ENCODE measurements around the gene TPO. TPM values are rescaled to one million over a fixed set of nuclear protein-coding genes. Genes with fewer than 3 reads are reported as not detected.
"Not testable (repeated sequence)": the region's sequence is repeated elsewhere in the genome, so short reads cannot be mapped to it uniquely, and the experiment has no call there.

The TPO gene
- total RNA-seq, 2 donors from 2014 or later, result 6.0 to 6.5 TPM

- intact Hi-C loops (cut with DNase I), result no loop called here
- DNase-seq (ENCODE audit: low spot score), result no peak
These were observed 11.2 kb upstream of the TPO start for GRCh38 chr2:1402064-1402463.

DNA sequence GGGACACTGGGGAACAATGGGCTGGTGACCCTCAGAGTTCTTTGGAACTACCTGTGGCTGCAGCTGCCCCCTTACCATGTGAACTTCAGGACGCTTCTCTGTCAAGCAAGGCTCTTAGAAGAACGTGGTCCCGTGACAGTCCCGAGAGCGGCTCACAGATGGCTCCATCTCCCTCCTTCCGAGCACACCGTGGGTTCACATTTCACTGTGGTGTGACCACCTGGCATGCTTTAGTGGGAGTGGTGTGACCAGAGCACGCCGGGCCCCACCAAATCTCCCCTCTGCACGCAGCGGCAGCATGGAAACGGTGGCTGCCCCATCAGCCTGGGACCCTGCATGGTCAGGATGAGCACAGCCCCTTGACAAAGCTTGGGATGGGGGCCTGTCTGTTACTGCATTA lies 9.7 kb upstream of the TPO start:
- no peak for DNase-seq (ENCODE audit: low spot score)
- intact Hi-C loops (cut with DNase I), result no loop called here

DNA sequence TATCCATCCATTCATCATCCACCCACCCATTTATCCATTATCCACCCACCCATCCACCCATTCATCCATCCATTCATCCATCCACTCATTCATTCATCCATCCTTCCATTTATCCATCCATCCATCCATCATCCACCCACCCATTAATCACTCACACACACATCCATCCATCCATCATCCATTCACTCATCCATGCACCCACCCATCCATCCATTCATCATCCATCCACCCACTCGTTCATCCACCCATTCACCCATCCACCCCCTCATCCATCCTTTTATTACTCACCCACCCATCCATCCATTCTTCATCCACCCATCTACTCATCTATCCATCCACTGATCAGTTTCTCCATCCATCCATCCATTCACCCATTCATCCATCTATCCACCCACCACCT lies 8.1 kb upstream of the TPO start:
- no peak for DNase-seq (ENCODE audit: low spot score)
- intact Hi-C loops (cut with DNase I), result no loop called here

GRCh38 chr2:1405967-1406366 lies 7.3 kb upstream of the TPO start:
- intact Hi-C loops (cut with DNase I), result no loop called here
- DNase-seq (ENCODE audit: low spot score), result no peak

- intact Hi-C loops (cut with DNase I), result no loop called here
- no peak for DNase-seq (ENCODE audit: low spot score)
These were observed 6.8 kb upstream of the TPO start for GRCh38 chr2:1406434-1406833.

GRCh38 chr2:1407950-1408675 lies 5.2 kb upstream of the TPO start:
- no peak for DNase-seq (ENCODE audit: low spot score)
- intact Hi-C loops (cut with DNase I), result no loop called here

GRCh38 chr2:1414121-1414520 lies 858 bp downstream of the TPO start:
- no peak for DNase-seq (ENCODE audit: low spot score)
- intact Hi-C loops (cut with DNase I), result no loop called here

- peak; percentile 60 for DNase-seq (ENCODE audit: low spot score)
- intact Hi-C loops (cut with DNase I), result not testable (repeated sequence)
These were observed 1.6 kb downstream of the TPO start for GRCh38 chr2:1414901-1415300.

DNA sequence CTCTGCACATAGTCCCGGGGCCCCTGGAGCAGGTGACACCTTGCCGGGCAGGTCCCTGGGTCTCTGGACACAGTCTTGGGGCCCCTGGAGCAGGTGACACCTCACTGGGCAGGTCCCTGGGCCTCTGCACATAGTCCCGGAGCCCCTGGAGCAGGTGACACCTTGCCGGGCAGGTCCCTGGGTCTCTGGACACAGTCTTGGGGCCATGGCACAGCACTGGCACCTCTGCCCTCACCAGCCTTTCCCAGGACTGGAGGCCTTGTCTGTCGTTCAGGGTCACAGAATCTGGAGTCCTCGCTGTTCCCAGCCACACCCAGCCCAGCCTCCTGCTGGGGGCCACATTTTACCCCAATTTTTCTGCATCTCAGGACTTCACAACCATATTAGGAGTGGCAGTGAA lies 2.2 kb downstream of the TPO start:
- DNase-seq (ENCODE audit: low spot score), result peak; percentile 47
- intact Hi-C loops (cut with DNase I), result no loop called here

DNA sequence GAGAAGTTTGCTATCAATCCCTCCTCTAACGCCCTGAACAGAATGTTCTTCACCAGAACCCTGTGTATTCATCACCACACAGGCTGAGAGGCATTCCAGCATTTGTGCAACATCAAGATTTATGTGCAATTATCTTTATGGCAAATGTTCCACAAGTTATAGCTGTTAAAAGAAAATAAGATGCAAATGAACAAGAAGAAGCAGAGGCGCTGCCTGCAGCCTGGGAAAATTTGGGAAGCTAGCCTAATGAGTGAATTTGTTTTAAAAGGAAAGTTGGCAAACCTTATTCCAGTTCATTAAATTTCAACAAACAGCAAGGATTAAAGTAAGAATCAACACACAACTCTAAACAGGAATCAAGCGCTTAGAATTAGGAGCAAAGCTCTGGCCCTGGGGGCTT lies 5.3 kb downstream of the TPO start:
- intact Hi-C loops (cut with DNase I), result no loop called here
- DNase-seq (ENCODE audit: low spot score), result no peak

DNA sequence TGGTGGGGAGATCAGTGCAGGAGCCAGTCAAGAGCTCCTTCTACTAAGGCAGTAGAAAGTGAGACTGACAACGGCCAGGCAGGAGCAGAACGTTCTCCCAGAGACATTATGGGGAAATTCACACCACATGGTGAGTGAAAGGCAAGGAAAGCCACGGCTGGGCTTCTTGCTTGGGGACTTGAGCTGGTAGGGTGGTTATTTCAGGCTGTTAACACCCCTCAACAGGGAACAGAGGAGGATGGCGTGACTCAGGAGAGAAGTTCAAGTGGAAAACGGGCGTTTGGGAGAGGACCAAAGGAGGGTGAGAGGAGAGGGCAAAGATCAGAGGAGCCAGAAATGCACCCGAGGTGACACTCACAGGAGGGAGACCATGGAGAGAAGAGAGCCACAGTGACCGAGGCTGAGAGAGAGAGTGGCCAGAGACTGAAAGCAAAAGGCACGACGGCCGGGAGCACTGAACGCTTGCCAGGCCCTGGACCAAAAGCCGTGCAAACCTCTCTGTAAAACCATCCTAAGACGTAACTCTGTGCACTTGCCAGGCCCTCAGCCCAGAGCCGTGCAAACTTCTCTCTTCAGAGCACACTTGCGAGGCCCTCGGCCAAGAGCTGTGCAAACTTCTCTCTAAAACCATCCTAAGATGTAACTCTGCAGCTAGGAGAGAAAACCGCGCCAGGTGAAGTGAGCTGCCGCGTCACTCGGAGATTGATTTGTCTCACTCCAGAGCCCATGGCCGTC lies 7.7 kb downstream of the TPO start:
- peak; percentile 79 for DNase-seq (ENCODE audit: low spot score)
- intact Hi-C loops (cut with DNase I), result no loop called here

- DNase-seq (ENCODE audit: low spot score), result peak; percentile 50
- intact Hi-C loops (cut with DNase I), result no loop called here
These were observed 8.5 kb downstream of the TPO start for GRCh38 chr2:1421731-1422130.

DNA sequence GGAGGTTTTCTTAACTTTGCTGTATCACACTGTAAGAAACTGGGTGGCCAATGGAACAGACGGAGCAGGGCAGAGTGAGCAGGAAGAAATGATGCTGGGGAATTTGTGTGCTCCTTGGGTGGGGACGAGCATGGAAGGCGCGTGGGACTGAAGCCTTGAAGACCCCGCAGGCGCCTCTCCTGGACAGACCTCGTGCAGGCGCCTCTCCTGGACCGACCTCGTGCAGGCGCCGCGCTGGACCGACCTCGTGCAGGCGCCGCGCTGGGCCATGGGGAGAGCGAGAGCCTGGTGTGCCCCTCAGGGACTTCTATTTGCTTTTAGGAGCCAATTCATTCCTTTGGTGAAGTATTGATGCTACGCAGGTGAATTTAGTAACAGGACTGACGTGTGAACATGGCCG lies 8.9 kb downstream of the TPO start:
- peak; percentile 66 for DNase-seq (ENCODE audit: low spot score)
- intact Hi-C loops (cut with DNase I), result no loop called here

DNA sequence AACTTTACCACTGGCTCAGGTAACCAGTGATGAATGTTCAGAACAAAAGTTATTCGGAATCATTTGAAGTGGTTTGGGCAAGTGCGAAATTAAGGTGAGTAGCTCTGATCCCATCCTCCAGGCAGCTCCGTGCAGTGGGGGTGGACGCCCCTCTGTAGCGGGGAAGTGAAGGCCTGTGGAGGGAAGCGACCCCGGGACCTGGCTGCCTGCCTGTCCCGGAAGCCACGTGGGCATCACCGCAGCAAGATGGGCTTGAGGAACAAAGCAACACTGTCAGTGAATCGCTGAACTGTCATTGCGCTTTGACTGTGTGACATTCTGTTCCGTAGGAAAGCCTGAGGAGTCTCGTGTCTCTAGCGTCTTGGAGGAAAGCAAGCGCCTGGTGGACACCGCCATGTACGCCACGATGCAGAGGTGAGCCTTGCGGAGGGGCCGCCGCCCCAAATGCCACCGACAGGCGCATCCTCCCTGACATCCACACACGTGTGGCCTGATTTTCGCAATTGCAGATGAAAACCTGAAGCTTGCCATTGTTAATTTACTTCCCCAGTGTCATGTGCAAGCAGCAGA lies 9.5 kb downstream of the TPO start:
- intact Hi-C loops (cut with DNase I), result no loop called here
- DNase-seq (ENCODE audit: low spot score), result peak; percentile 76

DNA sequence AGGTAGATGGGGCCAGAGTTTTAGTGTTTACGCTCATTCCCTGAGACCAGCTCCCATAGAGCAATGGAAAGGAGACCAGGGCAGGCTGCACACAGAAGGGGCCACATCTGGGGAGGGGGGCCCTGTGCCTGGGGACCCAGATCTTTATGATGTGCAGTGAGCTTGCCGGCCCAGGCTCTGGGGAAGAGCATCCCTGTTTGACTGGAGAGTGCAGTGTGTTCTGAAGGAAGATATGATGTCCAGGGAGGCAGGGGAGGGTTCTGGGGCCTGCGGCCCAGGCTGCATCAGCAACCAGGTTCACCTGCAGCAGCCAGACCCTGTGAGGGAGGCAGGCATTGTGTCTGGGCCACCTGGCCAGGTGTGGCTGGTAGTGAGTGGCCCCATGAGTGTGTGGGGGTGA lies 13.8 kb downstream of the TPO start:
- peak; percentile 52 for DNase-seq (ENCODE audit: low spot score)
- intact Hi-C loops (cut with DNase I), result no loop called here

DNA sequence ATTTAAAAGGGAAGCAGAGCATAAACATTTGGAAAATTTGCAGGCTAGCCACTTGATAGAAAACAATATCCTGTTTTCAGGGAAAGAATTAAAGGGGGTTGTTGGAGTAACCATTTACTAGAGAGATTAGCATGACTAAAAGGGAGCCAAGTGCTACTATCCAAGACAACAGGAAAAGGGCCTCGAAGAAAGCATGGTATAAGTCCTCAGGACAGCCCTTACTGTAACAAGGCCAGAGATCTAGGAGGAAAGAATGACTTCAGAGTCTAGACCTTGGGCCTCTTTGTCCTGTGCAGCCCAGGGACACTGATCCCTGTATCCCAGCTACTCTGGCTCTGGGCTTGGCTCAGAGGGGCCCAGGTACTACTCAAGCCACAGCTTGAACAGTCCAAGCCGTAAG lies 16.6 kb downstream of the TPO start:
- intact Hi-C loops (cut with DNase I), result no loop called here

DNA sequence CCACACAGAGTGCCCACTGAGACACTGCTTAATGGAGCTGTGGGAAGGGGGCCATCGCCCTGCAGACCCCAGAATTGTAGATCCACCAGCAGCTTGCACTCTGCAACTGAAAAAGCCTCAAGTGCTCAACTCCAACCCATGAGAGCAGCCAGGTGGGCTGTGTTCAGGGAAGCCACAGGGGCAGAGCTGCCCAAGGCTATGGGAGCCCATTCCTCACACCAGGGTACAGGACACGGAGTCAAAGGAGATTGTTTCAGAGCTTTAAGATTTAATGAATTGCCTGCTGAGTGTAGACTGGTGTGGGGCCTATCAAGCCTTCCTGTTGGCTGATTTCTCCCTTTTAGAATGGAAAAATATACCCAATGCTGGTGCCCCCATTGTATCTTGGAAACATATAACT lies 17.2 kb downstream of the TPO start:
- DNase-seq (ENCODE audit: low spot score), result peak; percentile 34
- intact Hi-C loops (cut with DNase I), result no loop called here

More for the DNA sequence above, 16.6 kb downstream of the TPO start:
- no peak for DNase-seq (ENCODE audit: low spot score)

DNA sequence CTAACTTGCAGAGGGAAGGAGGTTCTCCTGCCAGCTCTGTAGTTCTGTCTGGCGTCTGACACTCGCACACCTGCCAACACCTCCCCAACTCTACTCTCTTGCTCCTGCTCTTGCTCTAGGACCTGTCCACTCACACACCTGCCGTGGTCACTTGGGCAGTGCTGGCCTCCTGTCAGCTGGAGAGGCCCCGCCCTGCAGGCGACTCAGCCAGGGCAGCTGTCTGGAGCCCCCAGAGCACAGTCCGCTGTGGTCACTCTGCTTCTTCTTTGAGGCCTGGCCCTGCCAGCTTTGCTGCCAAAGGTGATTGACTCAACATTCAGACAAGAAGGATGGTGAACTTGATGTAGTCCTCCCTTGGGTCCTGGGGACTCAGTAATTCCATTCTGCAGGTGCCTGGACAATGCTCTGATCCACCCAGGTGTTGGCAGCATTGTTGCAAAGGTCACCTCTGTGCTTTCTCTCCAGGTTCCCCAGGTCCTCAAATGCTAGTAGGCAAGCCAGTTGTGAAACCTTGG lies 18.7 kb downstream of the TPO start:
- intact Hi-C loops (cut with DNase I), result no loop called here
- peak; percentile 41 for DNase-seq (ENCODE audit: low spot score)

DNA sequence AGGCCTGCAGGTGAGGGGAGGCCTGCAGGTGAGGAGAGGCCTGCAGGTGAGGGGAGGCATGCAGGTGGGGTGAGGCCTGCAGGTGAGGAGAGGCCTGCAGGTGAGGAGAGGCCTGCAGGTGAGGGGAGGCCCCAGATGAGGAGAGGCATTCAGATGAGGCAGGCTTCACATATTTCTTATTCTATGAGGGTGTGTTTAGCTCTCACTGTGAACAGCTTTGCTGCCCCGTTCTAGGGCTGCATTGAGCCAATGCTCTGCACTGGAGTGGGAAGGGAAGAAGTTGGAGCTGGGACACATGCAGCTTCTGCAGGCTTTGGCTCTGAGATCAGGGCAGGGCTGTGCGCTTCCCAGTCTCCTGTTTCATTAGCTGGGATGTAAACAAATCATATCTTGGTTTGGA lies 19.5 kb downstream of the TPO start:
- no peak for DNase-seq (ENCODE audit: low spot score)
- intact Hi-C loops (cut with DNase I), result no loop called here

GRCh38 chr2:1436369-1436768 lies 23.1 kb downstream of the TPO start:
- no peak for DNase-seq (ENCODE audit: low spot score)
- intact Hi-C loops (cut with DNase I), result no loop called here

DNA sequence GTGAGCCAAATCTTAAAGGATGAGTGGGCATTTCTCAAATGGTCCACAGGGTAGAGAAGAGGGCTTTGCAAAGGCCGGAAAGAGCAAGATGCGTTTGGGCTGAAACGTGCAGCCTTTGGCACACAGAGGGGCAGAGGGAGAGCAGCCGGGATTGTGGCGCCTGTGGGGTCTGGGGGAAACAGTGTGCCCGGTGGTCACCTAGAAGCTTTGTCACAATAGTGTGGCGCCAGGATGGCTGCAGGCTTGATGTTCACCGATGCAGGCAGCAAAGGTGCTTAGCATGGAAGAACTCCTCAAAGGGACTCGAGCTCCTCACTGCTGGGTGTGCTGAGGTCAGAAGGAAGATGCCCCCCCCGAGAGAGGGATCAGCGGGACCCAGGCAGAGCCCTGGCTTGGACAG lies 23.8 kb downstream of the TPO start:
- peak; percentile 36 for DNase-seq (ENCODE audit: low spot score)
- intact Hi-C loops (cut with DNase I), result no loop called here
